Lower leg skin (tissue), 3 donors: Measurements from ENCODE around the gene METTL21A.

Experiments used
- CTCF ChIP-seq, 3 donors: fragments of 450-650 bp; IDR thresholded peaks; one replicate each; pipeline ENCODE4 v1.5.1; 2016; ENCODE audit warnings: antibody characterized with exemption in 3 of 3, mild to moderate bottlenecking in 3 of 3, moderate library complexity in 2 of 3
- POLR2A ChIP-seq, 2 donors: fragments of 450-650 bp; IDR thresholded peaks; one replicate each; pipeline ENCODE4 v1.6.1; 2016 to 2017; ENCODE audit warnings: antibody characterized with exemption in 2 of 2, mild to moderate bottlenecking in 1 of 2, moderate library complexity in 1 of 2

GRCh38 chr2:207594731-207595130 lies 30.5 kb downstream of the METTL21A start:
- no peak for TF ChIP-seq POLR2A (IDR thresholded peaks at IDR 0.05)
- no peak for TF ChIP-seq CTCF (IDR thresholded peaks at IDR 0.05)
